SK-N-SH treated with all-trans-retinoic acid at 6 μM for 48 hours (cell line): ENCODE data around the gene MANBA.
A peak's percentile ranks its signal among the peaks of the same experiment; 100 is the strongest.

ENCODE experiments used
- ATAC-seq: fragments of 200-7000 bp; cut with Tn5 transposase; 3 replicates; pipeline ENCODE4 v1.9.1; 2020; ENCODE audit warnings: mild to moderate bottlenecking, moderate library complexity
- ARNTL ChIP-seq: fragments of 450-650 bp; formaldehyde crosslinking; IDR thresholded peaks from 2 replicates; pipeline ENCODE4 v1.5.0; 2020; ENCODE audit warnings: low read depth, mild to moderate bottlenecking, moderate library complexity, borderline replicate concordance
- CSDC2 ChIP-seq: fragments of 250-450 bp; sonication (Bioruptor Pico); IDR thresholded peaks from 2 replicates; pipeline ENCODE4 v1.5.0; 2020; ENCODE audit warnings: mild to moderate bottlenecking, moderate library complexity
- ESRRG ChIP-seq: fragments of 250-450 bp; sonication (Bioruptor Pico); IDR thresholded peaks from 2 replicates; pipeline ENCODE4 v1.6.1; 2021; ENCODE audit warnings: mild to moderate bottlenecking
- GLIS3 ChIP-seq: fragments of 250-450 bp; sonication (Bioruptor Pico); IDR thresholded peaks from 2 replicates; pipeline ENCODE4 v1.5.0; 2020; ENCODE audit warnings: mild to moderate bottlenecking, moderate library complexity
- ISL1 ChIP-seq: fragments of 250-450 bp; sonication (Bioruptor Pico); IDR thresholded peaks from 2 replicates; pipeline ENCODE4 v2.1.2; 2022; ENCODE audit warnings: mild to moderate bottlenecking, moderate library complexity
- OSR1 ChIP-seq: fragments of 250-450 bp; sonication (Bioruptor Pico); IDR thresholded peaks from 2 replicates; pipeline ENCODE4 v1.8.0; 2022; ENCODE audit warnings: moderate library complexity, mild to moderate bottlenecking, inconsistent platforms
- POU6F1 ChIP-seq: fragments of 250-450 bp; sonication (Bioruptor Pico); IDR thresholded peaks from 2 replicates; pipeline ENCODE4 v1.8.0; 2021; ENCODE audit warnings: low read depth, mild to moderate bottlenecking, moderate library complexity, borderline replicate concordance
- PPARA ChIP-seq: fragments of 250-450 bp; sonication (Bioruptor Pico); IDR thresholded peaks from 2 replicates; pipeline ENCODE4 v1.5.0; 2020; ENCODE audit warnings: mild to moderate bottlenecking, borderline replicate concordance
- RARB ChIP-seq: fragments of 250-450 bp; sonication (Bioruptor Pico); IDR thresholded peaks from 2 replicates; pipeline ENCODE4 v1.8.0; 2021; ENCODE audit warnings: mild to moderate bottlenecking, moderate library complexity
- TCF4 ChIP-seq: fragments of 250-450 bp; sonication (Bioruptor Pico); IDR thresholded peaks from 2 replicates; pipeline ENCODE4 v1.8.0; 2021; ENCODE audit warnings: mild to moderate bottlenecking, moderate library complexity, borderline replicate concordance
- TOX ChIP-seq: fragments of 250-450 bp; sonication (Bioruptor Pico); IDR thresholded peaks from 2 replicates; pipeline ENCODE4 v1.8.0; 2021; ENCODE audit warnings: mild to moderate bottlenecking, moderate library complexity, borderline replicate concordance
- TSHZ2 ChIP-seq: fragments of 250-450 bp; sonication (Bioruptor Pico); IDR thresholded peaks from 2 replicates; pipeline ENCODE4 v1.5.0; 2020; ENCODE audit warnings: mild to moderate bottlenecking, moderate library complexity
- ZC3H10 ChIP-seq: fragments of 250-450 bp; sonication (Bioruptor Pico); IDR thresholded peaks from 2 replicates; pipeline ENCODE4 v1.5.1; 2021; ENCODE audit warnings: mild to moderate bottlenecking, moderate library complexity
- ZFP3 ChIP-seq: fragments of 250-450 bp; sonication (Bioruptor Pico); IDR thresholded peaks from 2 replicates; pipeline ENCODE4 v1.5.0; 2020; ENCODE audit warnings: mild to moderate bottlenecking, moderate library complexity
- ZNF565 ChIP-seq: fragments of 450-650 bp; formaldehyde crosslinking; conservative IDR thresholded peaks from 2 replicates; pipeline ENCODE4 v1.5.0; 2020; ENCODE audit warnings: low read depth, mild to moderate bottlenecking, moderate library complexity
- ZNF70 ChIP-seq: fragments of 450-650 bp; formaldehyde crosslinking; IDR thresholded peaks from 2 replicates; pipeline ENCODE4 v1.5.0; 2020; ENCODE audit warnings: mild to moderate bottlenecking, moderate library complexity
- ZNF8 ChIP-seq: fragments of 450-650 bp; formaldehyde crosslinking; IDR thresholded peaks from 2 replicates; pipeline ENCODE4 v1.5.0; 2020; ENCODE audit warnings: mild to moderate bottlenecking, moderate library complexity
- TF ChIP-seq, protein P1 (sequence below): fragments of 250-450 bp; sonication (Bioruptor Pico); IDR thresholded peaks from 2 replicates; pipeline ENCODE4 v1.8.0; 2020; ENCODE audit warnings: mild to moderate bottlenecking, moderate library complexity, borderline replicate concordance
- TF ChIP-seq, protein P2 (sequence below): fragments of 250-450 bp; sonication (Bioruptor Pico); IDR thresholded peaks from 2 replicates; pipeline ENCODE4 v1.5.1; 2020; ENCODE audit warnings: low read depth, mild to moderate bottlenecking, moderate library complexity
- TF ChIP-seq, protein P3 (sequence below): fragments of 250-450 bp; sonication (Bioruptor Pico); IDR thresholded peaks from 2 replicates; pipeline ENCODE4 v1.5.1; 2021; ENCODE audit warnings: mild to moderate bottlenecking, moderate library complexity

Gene MANBA

DNA sequence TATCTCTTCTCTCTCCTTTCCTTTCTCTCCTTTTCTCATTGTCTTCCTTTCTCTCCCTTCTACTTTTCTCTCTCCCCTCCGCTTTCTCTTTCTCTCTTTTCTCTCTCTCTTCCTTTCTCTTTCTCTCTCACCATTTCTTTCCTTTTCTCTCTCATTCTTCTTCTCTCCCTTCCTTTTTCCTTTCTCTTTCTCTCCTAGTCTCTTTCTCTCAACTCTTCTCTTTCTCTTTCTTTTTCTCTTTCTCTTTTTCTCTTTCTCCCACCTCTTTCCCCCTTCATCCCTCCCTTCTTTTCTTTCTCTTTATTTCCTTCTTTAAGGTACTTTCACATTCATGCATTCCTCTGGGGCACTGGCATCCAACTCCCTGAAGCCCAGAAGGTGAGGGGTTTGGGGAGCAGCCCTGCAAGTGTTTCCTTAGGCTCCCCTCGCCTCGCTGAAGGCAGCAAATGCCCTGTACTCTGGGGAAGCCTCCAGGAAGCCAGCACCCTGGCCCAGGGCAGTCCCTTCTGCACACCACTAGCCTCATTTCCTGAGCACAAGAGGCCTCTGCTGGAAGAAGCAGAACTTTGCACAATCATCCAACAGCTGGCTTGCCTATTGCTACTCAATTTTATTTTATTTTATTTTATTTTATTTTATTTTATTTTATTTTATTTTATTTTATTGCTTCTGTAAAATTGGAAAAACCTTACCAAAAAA is 135.4 kb downstream of the MANBA start:
- TF ChIP-seq ZNF8 (CRISPR knock-in tag) (no peak), PPARA (CRISPR knock-in tag) (no peak), ZFP3 (no peak), ZNF565 (CRISPR knock-in tag) (no peak), TOX (no peak), OSR1 (CRISPR knock-in tag) (no peak), TCF4 (CRISPR knock-in tag) (no peak)
- TF ChIP-seq, protein P1, sequence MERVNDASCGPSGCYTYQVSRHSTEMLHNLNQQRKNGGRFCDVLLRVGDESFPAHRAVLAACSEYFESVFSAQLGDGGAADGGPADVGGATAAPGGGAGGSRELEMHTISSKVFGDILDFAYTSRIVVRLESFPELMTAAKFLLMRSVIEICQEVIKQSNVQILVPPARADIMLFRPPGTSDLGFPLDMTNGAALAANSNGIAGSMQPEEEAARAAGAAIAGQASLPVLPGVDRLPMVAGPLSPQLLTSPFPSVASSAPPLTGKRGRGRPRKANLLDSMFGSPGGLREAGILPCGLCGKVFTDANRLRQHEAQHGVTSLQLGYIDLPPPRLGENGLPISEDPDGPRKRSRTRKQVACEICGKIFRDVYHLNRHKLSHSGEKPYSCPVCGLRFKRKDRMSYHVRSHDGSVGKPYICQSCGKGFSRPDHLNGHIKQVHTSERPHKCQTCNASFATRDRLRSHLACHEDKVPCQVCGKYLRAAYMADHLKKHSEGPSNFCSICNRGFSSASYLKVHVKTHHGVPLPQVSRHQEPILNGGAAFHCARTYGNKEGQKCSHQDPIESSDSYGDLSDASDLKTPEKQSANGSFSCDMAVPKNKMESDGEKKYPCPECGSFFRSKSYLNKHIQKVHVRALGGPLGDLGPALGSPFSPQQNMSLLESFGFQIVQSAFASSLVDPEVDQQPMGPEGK (CRISPR knock-in tag), result no peak
- TF ChIP-seq, all 23 proteins: peak for 0
- ATAC-seq, result peak; percentile 44; the same call in 2 of the 3 replicates

GRCh38 chr4:102624505-102624904 is 136.3 kb downstream of the MANBA start:
- ATAC-seq, result no peak
- TF ChIP-seq OSR1 (CRISPR knock-in tag) (no peak), ESRRG (CRISPR knock-in tag) (no peak), ZC3H10 (CRISPR knock-in tag) (no peak), ZNF565 (CRISPR knock-in tag) (no peak), TSHZ2 (CRISPR knock-in tag) (no peak), TOX (no peak), ISL1 (CRISPR knock-in tag) (no peak), ARNTL (CRISPR knock-in tag) (no peak), PPARA (CRISPR knock-in tag) (no peak), POU6F1 (no peak), ZNF8 (CRISPR knock-in tag) (no peak), ZNF70 (CRISPR knock-in tag) (no peak), RARB (CRISPR knock-in tag) (no peak), GLIS3 (CRISPR knock-in tag) (no peak), ZFP3 (no peak), TCF4 (CRISPR knock-in tag) (no peak), CSDC2 (CRISPR knock-in tag) (no peak)
- TF ChIP-seq, protein P1 (CRISPR knock-in tag), result no peak
- TF ChIP-seq, protein P2, sequence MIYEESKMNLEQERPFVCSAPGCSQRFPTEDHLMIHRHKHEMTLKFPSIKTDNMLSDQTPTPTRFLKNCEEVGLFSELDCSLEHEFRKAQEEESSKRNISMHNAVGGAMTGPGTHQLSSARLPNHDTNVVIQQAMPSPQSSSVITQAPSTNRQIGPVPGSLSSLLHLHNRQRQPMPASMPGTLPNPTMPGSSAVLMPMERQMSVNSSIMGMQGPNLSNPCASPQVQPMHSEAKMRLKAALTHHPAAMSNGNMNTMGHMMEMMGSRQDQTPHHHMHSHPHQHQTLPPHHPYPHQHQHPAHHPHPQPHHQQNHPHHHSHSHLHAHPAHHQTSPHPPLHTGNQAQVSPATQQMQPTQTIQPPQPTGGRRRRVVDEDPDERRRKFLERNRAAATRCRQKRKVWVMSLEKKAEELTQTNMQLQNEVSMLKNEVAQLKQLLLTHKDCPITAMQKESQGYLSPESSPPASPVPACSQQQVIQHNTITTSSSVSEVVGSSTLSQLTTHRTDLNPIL, result no peak
- TF ChIP-seq, protein P3, sequence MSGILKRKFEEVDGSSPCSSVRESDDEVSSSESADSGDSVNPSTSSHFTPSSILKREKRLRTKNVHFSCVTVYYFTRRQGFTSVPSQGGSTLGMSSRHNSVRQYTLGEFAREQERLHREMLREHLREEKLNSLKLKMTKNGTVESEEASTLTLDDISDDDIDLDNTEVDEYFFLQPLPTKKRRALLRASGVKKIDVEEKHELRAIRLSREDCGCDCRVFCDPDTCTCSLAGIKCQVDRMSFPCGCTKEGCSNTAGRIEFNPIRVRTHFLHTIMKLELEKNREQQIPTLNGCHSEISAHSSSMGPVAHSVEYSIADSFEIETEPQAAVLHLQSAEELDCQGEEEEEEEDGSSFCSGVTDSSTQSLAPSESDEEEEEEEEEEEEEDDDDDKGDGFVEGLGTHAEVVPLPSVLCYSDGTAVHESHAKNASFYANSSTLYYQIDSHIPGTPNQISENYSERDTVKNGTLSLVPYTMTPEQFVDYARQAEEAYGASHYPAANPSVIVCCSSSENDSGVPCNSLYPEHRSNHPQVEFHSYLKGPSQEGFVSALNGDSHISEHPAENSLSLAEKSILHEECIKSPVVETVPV (CRISPR knock-in tag), result no peak
